B cell (primary cell): ENCODE results near the gene PRDX3. TPM values are rescaled to one million over a fixed set of nuclear protein-coding genes. Genes with fewer than 3 reads are reported as not detected.

ENCODE experiments used
- ATAC-seq: fragments of 200-7000 bp; cut with Tn5 transposase; one replicate; pipeline ENCODE4 v1.10.0; 2021; ENCODE audit warnings: low read depth, mild to moderate bottlenecking, moderate number of reproducible peaks, moderate library complexity
- CTCF ChIA-PET: fragments of 350-600 bp; sonication (Branson Sonifier 250); formaldehyde crosslinking; loops from one replicate; lab custom pipeline; 2021; ENCODE audit warnings: antibody characterized with exemption, inconsistent platforms; lab: Charles Lee
- POLR2A ChIA-PET: fragments of 350-600 bp; sonication (Branson Sonifier 250); formaldehyde crosslinking; loops from one replicate; lab custom pipeline; 2021; ENCODE audit warnings: antibody characterized with exemption; lab: Charles Lee
- DNase-seq: peaks from one replicate; pipeline ENCODE4 v3.0.0; 2013
- H2AFZ ChIP-seq: 2 replicates; pipeline ENCODE4 v1.6.1; 2012; ENCODE audit warnings: mild to moderate bottlenecking, low read depth, low read length; ENCODE audit not compliant: insufficient read depth, poor library complexity, severe bottlenecking
- H3K27ac ChIP-seq, 2 donors: 1 replicate in 1 of 2; 2 replicates in 1 of 2; pipeline ENCODE4 v1.5.1; 2012 to 2013; ENCODE audit warnings: low read length in 2 of 2, mild to moderate bottlenecking in 2 of 2, moderate library complexity in 1 of 2
- H3K27me3 ChIP-seq, 4 experiments: fragments of 200-600 bp in 1 of 4; sonication (generic) in 1 of 4; replicated peaks in 1 of 4; 1 replicate in 2 of 4; 2 replicates in 2 of 4; pipeline versions ENCODE4 v1.6.1 to v1.7.0; 2013 to 2016; ENCODE audit warnings: low read length in 3 of 4, mild to moderate bottlenecking in 2 of 4, mixed read lengths in 1 of 4, moderate library complexity in 1 of 4; ENCODE audit not compliant: insufficient read depth in 4 of 4, control insufficient read depth in 3 of 4; ENCODE audit errors: control extremely low read depth in 1 of 4
- H3K36me3 ChIP-seq, 2 experiments: replicated peaks in 1 of 2; 1 replicate in 1 of 2; 2 replicates in 1 of 2; pipeline versions ENCODE4 v1.6.1 to v1.7.1; 2013; ENCODE audit warnings: low read length in 1 of 2; ENCODE audit not compliant: insufficient read depth in 2 of 2, control insufficient read depth in 1 of 2; ENCODE audit errors: control extremely low read depth in 1 of 2, extremely low read depth in 1 of 2
- H3K4me1 ChIP-seq, 2 donors: fragments of 200-600 bp in 1 of 2; sonication (generic) in 1 of 2; 1 replicate in 1 of 2; 2 replicates in 1 of 2; pipeline versions ENCODE4 v1.5.1 to v1.6.1; 2013 to 2017; ENCODE audit warnings: low read length in 2 of 2; ENCODE audit not compliant: control insufficient read depth in 2 of 2, insufficient read depth in 2 of 2
- H3K4me2 ChIP-seq: replicated peaks from 2 replicates; pipeline ENCODE3; 2012; ENCODE audit warnings: mild to moderate bottlenecking, low read depth, low read length; ENCODE audit not compliant: poor library complexity, severe bottlenecking
- H3K4me3 ChIP-seq, 5 experiments: fragments of 200-600 bp in 1 of 5; sonication (generic) in 1 of 5; 1 replicate in 3 of 5; 2 replicates in 2 of 5; pipeline versions ENCODE4 v1.5.1 to v1.7.0; 2011 to 2016; ENCODE audit warnings: low read length in 4 of 5, mild to moderate bottlenecking in 4 of 5, low read depth in 2 of 5, control low read depth in 1 of 5, moderate library complexity in 1 of 5; ENCODE audit not compliant: insufficient read depth in 1 of 5; ENCODE audit errors: control extremely low read depth in 1 of 5, extremely low read depth in 1 of 5
- H3K79me2 ChIP-seq: fragments of 200-600 bp; sonication (generic); one replicate; pipeline ENCODE4 v1.6.0; 2016; ENCODE audit warnings: low read length; ENCODE audit not compliant: control insufficient read depth, insufficient read depth
- H3K9ac ChIP-seq: fragments of 200-600 bp; sonication (generic); 2 replicates; pipeline ENCODE4 v1.6.1; 2017; ENCODE audit warnings: mild to moderate bottlenecking, low read length, moderate library complexity
- H3K9me3 ChIP-seq, 3 donors: one replicate each; pipeline versions ENCODE4 v1.6.1 to v1.7.1; 2013; ENCODE audit warnings: low read length in 2 of 3; ENCODE audit not compliant: control insufficient read depth in 2 of 3, insufficient read depth in 1 of 3; ENCODE audit errors: control extremely low read depth in 1 of 3
- H4K20me1 ChIP-seq: 2 replicates; pipeline ENCODE4 v1.6.0; 2012; ENCODE audit warnings: mild to moderate bottlenecking, low read length; ENCODE audit not compliant: insufficient read depth, control insufficient read depth, poor library complexity, severe bottlenecking
- H3K27ac Mint-ChIP-seq: one replicate; pipeline ENCODE4 v1.8.0; 2021; ENCODE audit warnings: mixed read lengths
- H3K27me3 Mint-ChIP-seq: one replicate; pipeline ENCODE4 v1.8.0; 2021; ENCODE audit warnings: mixed read lengths
- H3K4me1 Mint-ChIP-seq: one replicate; pipeline ENCODE4 v1.8.0; 2021; ENCODE audit warnings: mixed read lengths
- H3K4me3 Mint-ChIP-seq: one replicate; pipeline ENCODE4 v1.8.0; 2021; ENCODE audit warnings: mixed read lengths
- H3K9me3 Mint-ChIP-seq: one replicate; pipeline ENCODE4 v1.8.0; 2022; ENCODE audit warnings: mixed read lengths; ENCODE audit not compliant: insufficient read depth
- EZH2 ChIP-seq: IDR thresholded peaks from 2 replicates; pipeline ENCODE4 v1.6.1; 2012; ENCODE audit warnings: borderline replicate concordance, low read depth, mild to moderate bottlenecking, moderate library complexity, low read length; ENCODE audit not compliant: insufficient read depth, poor library complexity, severe bottlenecking
- WGBS: methylation state at CpG from one replicate; pipeline ENCODE4 v1.1.5; 2013; ENCODE audit warnings: missing lambda C conversion rate; ENCODE audit not compliant: insufficient coverage; 5-methylcytosine and 5-hydroxymethylcytosine counted together
- intact Hi-C: fragments of 100-400 bp; cut with micrococcal nuclease; formaldehyde crosslinking; loops from one replicate; pipeline ENCODE4 v1.10.0; 2022
- polyA plus RNA-seq: library from polyadenylated mRNA; depleted of rRNA; stranded (reverse); fragments of >200 nt; gene quantifications from 2 replicates; pipeline ENCODE4 v1.2.3, GENCODE V29; 2012
- total RNA-seq, 2 donors: library from RNA; stranded (reverse); fragments of 120-200 nt in 1 of 2; gene quantifications; 1 replicate in 1 of 2; 2 replicates in 1 of 2; pipeline versions ENCODE4 v1.2.3 to v1.2.4, GENCODE V29; 2013 to 2022
- TF ChIP-seq, protein P1 (sequence below): fragments of 200-600 bp; IDR thresholded peaks from one replicate; pipeline ENCODE4 v1.8.0; 2022; ENCODE audit warnings: antibody characterized with exemption, mild to moderate bottlenecking

PRDX3 gene
- total and polyA plus RNA-seq, 2 donors (not counting 1 experiment from before 2014, with no cell fraction given): 18.0 to 36.3 TPM

DNA sequence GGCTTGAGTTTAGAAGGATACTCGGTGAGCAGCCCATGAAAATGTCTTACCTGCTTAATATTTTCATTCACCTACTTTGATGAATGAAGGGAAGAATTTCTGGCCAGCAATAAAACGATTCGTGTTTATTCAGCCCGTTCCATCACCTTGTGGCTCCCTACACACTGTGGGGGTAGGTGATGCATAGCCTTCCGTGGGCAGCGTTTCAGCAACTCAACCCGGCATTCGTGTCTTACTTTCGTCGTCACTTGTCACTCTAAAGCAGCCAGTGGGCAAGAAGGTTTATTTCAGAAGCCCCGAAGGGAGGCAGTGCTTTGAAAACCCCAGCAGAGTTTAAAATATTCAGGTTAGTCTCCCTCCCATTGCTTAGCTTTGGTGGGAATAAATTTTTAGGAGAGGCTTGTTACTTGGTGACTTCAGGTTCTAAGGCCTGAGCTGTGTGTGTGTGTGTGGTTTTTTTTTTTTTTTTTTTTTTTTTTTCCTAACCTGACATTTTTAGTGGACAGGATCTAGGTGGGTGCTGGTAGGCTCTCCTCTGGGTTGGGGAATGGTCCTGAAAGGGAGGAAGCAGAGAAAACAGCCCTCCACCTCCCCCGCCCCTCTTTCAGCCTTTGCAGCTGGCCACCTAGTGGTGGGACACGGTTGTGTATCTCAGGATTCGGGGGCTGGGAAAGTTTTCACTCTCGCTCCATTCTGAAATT, 30.6 kb upstream of the PRDX3 start:
- peak overlapping the region; percentile 91 for H3K27ac Mint-ChIP-seq
- H2AFZ ChIP-seq: peak overlapping the region; percentile 63
- 7% methylated on average over 10 of the region's 15 CpGs for WGBS

More for the DNA sequence above, 30.6 kb upstream of the PRDX3 start:
- peaks cover 1 to 4% of the 10 kb centered on the region in 2 experiments for H3K36me3 ChIP-seq
- H3K4me3 ChIP-seq: peak overlapping the region; percentile 44 to 94 (median 74)
- Mint-ChIP-seq H3K9me3 (no peaks in the 10 kb centered on the region), H3K27me3 (no peaks in the 10 kb centered on the region), H3K4me3 (peak overlapping the region; percentile 95), H3K4me1 (peaks cover 56% of the 10 kb centered on the region)
- no peak for TF ChIP-seq EZH2
- TF ChIP-seq, protein P1, sequence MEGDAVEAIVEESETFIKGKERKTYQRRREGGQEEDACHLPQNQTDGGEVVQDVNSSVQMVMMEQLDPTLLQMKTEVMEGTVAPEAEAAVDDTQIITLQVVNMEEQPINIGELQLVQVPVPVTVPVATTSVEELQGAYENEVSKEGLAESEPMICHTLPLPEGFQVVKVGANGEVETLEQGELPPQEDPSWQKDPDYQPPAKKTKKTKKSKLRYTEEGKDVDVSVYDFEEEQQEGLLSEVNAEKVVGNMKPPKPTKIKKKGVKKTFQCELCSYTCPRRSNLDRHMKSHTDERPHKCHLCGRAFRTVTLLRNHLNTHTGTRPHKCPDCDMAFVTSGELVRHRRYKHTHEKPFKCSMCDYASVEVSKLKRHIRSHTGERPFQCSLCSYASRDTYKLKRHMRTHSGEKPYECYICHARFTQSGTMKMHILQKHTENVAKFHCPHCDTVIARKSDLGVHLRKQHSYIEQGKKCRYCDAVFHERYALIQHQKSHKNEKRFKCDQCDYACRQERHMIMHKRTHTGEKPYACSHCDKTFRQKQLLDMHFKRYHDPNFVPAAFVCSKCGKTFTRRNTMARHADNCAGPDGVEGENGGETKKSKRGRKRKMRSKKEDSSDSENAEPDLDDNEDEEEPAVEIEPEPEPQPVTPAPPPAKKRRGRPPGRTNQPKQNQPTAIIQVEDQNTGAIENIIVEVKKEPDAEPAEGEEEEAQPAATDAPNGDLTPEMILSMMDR: peak; percentile 82
- peaks cover 55% of the 10 kb centered on the region for H3K79me2 ChIP-seq
- ChIA-PET CTCF (interaction anchor here (0.5 to 5.1 kb wide), 43 partner anchors 9 to 334 kb away, joined by 3 to 118 read pairs (median 4); partner anchors contain the start of genes RGS10 and SFXN4), POLR2A (interaction anchor here (0.6 to 2.1 kb wide), 8 partner anchors 59 to 280 kb away, joined by 3 to 11 read pairs (median 4); no protein-coding TSS in a partner anchor)
- intact Hi-C loops: loop anchor here (1.0 to 5.0 kb wide), 2 partner anchors 62 to 648 kb away; no protein-coding TSS in a partner anchor
- no peaks in the 10 kb centered on the region for H3K9me3 ChIP-seq
- H3K4me2 ChIP-seq: peak overlapping the region; percentile 85
- peak overlapping the region; percentile 73 to 83 for H3K27ac ChIP-seq
- no peaks in the 10 kb centered on the region for H4K20me1 ChIP-seq
- peak; percentile 80 for DNase-seq
- ATAC-seq: peak; percentile 6
- peak overlapping the region; percentile 91 for H3K9ac ChIP-seq
- H3K27me3 ChIP-seq: no peaks in the 10 kb centered on the region
- peaks cover 41 to 57% of the 10 kb centered on the region in 2 donors for H3K4me1 ChIP-seq
